NCI-H526 (cell line): ENCODE data around the gene KIF1B.

Experiments used
- DNase-seq, 2 experiments: peaks; one replicate each; lab custom pipeline; 2025; lab: John Stamatoyannopoulos, UW

The KIF1B gene

GRCh38 chr1:10209905-10210810, at the start of gene KIF1B:
KIF1B (plus strand) TSS chr1:10210570; CDS start chr1:10232329, 21,759 bp downstream.
- DNase-seq = peak; percentile 78 to 96

GRCh38 chr1:10160907-10161490, 49.4 kb upstream of the KIF1B start:
- no peak for DNase-seq

GRCh38 chr1:10161541-10162290, 48.7 kb upstream of the KIF1B start:
- DNase-seq = no peak

- DNase-seq = no peak
Measured at GRCh38 chr1:10168912-10169514, 41.4 kb upstream of the KIF1B start.

- DNase-seq = no peak
Measured at GRCh38 chr1:10170239-10170574, 40.2 kb upstream of the KIF1B start.

GRCh38 chr1:10171105-10171767, 39.1 kb upstream of the KIF1B start:
- no peak for DNase-seq

- DNase-seq = no peak
Measured at GRCh38 chr1:10171995-10172669, 38.2 kb upstream of the KIF1B start.

GRCh38 chr1:10173582-10173981, 36.8 kb upstream of the KIF1B start:
- DNase-seq = no peak

- no peak for DNase-seq
Measured at GRCh38 chr1:10177876-10178275, 32.5 kb upstream of the KIF1B start.

GRCh38 chr1:10178597-10179405, 31.6 kb upstream of the KIF1B start:
- DNase-seq = no peak

- DNase-seq = no peak
Measured at GRCh38 chr1:10179406-10180091, 30.8 kb upstream of the KIF1B start.

- no peak for DNase-seq
Measured at GRCh38 chr1:10181154-10181553, 29.2 kb upstream of the KIF1B start.

- DNase-seq = no peak
Measured at GRCh38 chr1:10185759-10186158, 24.6 kb upstream of the KIF1B start.

GRCh38 chr1:10186331-10187025, 23.9 kb upstream of the KIF1B start:
- DNase-seq = no peak

GRCh38 chr1:10187026-10187334, 23.4 kb upstream of the KIF1B start:
- DNase-seq = no peak

- no peak for DNase-seq
Measured at GRCh38 chr1:10188133-10188650, 22.2 kb upstream of the KIF1B start.

- DNase-seq = no peak
Measured at GRCh38 chr1:10189659-10190058, 20.7 kb upstream of the KIF1B start.

GRCh38 chr1:10192263-10192662, 18.1 kb upstream of the KIF1B start:
- DNase-seq = no peak

- no peak for DNase-seq
Measured at GRCh38 chr1:10193288-10193687, 17.1 kb upstream of the KIF1B start.
